Measurements from ENCODE around the gene IFITM1. TPM values are rescaled to one million over a fixed set of nuclear protein-coding genes. Genes with fewer than 3 reads are reported as not detected.

The IFITM1 gene
- total and polyA plus RNA-seq, 2 of the 8 experiments (the other 6 are each of a cell fraction or from before 2014, with no cell fraction given): 394 to 1,464 TPM

DNA sequence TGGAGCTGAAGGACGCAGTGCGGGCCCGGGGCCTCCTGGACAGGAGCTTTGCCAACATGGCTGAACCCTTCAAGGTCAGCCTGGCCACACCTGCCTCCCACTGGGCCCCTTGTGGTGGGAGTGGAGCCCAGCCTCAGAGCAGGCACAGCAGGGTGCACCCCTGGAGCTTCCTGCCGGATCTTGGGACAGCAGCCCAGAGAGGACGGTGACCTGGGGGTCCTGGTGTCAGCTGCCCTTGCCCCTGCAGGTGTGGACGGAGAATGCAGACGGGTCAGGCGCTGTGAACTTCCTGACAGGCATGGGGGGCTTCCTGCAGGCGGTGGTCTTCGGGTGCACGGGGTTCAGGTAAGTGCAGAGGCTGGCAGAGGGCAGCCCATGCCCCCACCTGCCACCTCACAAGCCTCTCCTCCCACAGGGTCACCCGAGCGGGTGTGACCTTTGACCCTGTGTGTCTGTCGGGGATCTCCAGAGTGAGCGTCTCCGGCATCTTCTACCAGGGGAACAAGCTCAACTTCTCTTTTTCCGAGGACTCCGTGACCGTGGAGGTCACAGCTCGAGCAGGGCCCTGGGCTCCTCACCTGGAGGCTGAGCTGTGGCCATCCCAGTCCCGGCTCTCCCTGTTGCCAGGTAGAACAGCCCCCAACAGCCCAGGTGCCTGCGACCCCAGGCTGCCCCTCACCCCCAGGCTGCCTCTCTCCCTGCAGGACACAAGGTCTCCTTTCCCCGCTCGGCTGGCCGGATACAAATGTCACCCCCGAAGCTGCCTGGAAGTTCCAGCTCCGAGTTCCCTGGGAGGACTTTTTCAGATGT is 19.8 kb upstream of the IFITM1 start:
- Histone ChIP-seq H3K27ac (ENCODE audit: low read depth, low read length) (no peak overlapping the region), H3K79me1 (ENCODE audit: low read depth, low read length) (0 out of 2 replicates have a peak, but pooled peaks cover 4% of the 10 kb centered on the region), H2BK20ac (ENCODE audit: low read length) (no peak overlapping the region), H2BK120ac (replicated peaks; ENCODE audit: low read depth, low read length) (no peak overlapping the region), H2AK5ac (ENCODE audit: low read depth, low read length) (no peak overlapping the region), H4K91ac (replicated peaks; ENCODE audit: insufficient read length, low read length) (no peak overlapping the region), H3K9ac (replicated peaks in 1 of 4; ENCODE audit: extremely low read depth in 1 of 4, low read depth in 3 of 4, low read length in 3 of 4) (no peak overlapping the region), H3K23me2 (ENCODE audit: low read depth, low read length) (no peaks in the 10 kb centered on the region), H3K36me3 (ENCODE audit: control insufficient read depth in 2 of 4, insufficient read depth in 4 of 4, low read length in 3 of 4) (peaks cover 3 to 30% (median 15%) of the 10 kb centered on the region in 4 experiments; a peak in 6 of 8 replicates), H2BK15ac (ENCODE audit: low read length) (0 out of 2 replicates have a peak overlapping the region, but pooled peaks have one; percentile 46), H3K79me2 (ENCODE audit: control insufficient read depth in 1 of 2, insufficient read depth in 2 of 2, low read length in 2 of 2) (no peaks in the 10 kb centered on the region), H4K20me1 (replicated peaks in 1 of 2; ENCODE audit: control insufficient read depth in 1 of 2, insufficient read depth in 2 of 2, low read length in 2 of 2) (no peaks in the 10 kb centered on the region), H4K8ac (ENCODE audit: extremely low read depth, insufficient read depth, low read length) (no peak overlapping the region), H3K4me1 (replicated peaks in 1 of 4; ENCODE audit: control insufficient read depth in 3 of 4, insufficient read depth in 4 of 4, low read length in 3 of 4) (peaks cover 0 to 34% (median 24%) of the 10 kb centered on the region in 4 experiments; a peak in 6 of 7 replicates), H3K4me3 (ENCODE audit: extremely low read depth in 1 of 4, insufficient read depth in 2 of 4, low read depth in 3 of 4, low read length in 4 of 4) (no peak overlapping the region), H3K4ac (replicated peaks; ENCODE audit: insufficient read length, low read depth, low read length) (no peak overlapping the region), H4K5ac (ENCODE audit: insufficient read length, low read depth, low read length) (no peak overlapping the region), H3K27me3 (replicated peaks in 1 of 4; ENCODE audit: control insufficient read depth in 3 of 4, extremely low read depth in 1 of 4, insufficient read depth in 3 of 4, low read length in 3 of 4) (no peaks in the 10 kb centered on the region), H3K9me3 (ENCODE audit: insufficient read depth in 2 of 2, low read depth in 1 of 2, low read length in 1 of 2) (no peaks in the 10 kb centered on the region), H2BK12ac (ENCODE audit: low read depth, low read length) (no peak overlapping the region), H2AFZ (ENCODE audit: low read length) (no peak overlapping the region), H3K56ac (replicated peaks; ENCODE audit: insufficient read length, low read depth, low read length) (no peak overlapping the region), H3K14ac (ENCODE audit: insufficient read length) (no peak overlapping the region), H3K4me2 (ENCODE audit: insufficient read depth in 1 of 2, low read depth in 2 of 2, low read length in 2 of 2) (no peak overlapping the region), H3K23ac (ENCODE audit: insufficient read length) (no peak overlapping the region), H2BK5ac (ENCODE audit: low read depth, low read length) (no peak overlapping the region), H3K18ac (ENCODE audit: extremely low read depth, low read length) (no peak overlapping the region; the same call in 1 of the 2 replicates)
- WGBS, 2 experiments (ENCODE audit: extremely low coverage in 1 of 2, insufficient coverage in 1 of 2, insufficient read length in 1 of 2, insufficient replicate concordance in 2 of 2, low coverage in 1 of 2, low lambda C conversion rate in 2 of 2, missing lambda C conversion rate in 1 of 2): 96% methylated on average over 21 of the region's 27 CpGs; no CpG with 5 or more reads in 1 of the 2 experiments
- FAIRE-seq: no peak
- ChIA-PET POLR2A (ENCODE audit: partially characterized antibody) (interaction anchor here (0.6 to 3.0 kb wide), 9 partner anchors 9 to 515 kb away, joined by 3 to 17 read pairs (median 3); no protein-coding TSS in a partner anchor), CTCF (ENCODE audit: partially characterized antibody) (interaction anchor here (0.8 to 3.4 kb wide), 8 partner anchors 8 to 68 kb away, joined by 3 to 29 read pairs (median 4); partner anchors contain the start of gene IFITM2)
- no peak for DNase-seq (ENCODE audit: low read depth in 1 of 2, low spot score in 2 of 2)
- TF ChIP-seq GTF2F1 (IDR thresholded peaks at IDR 0.05; ENCODE audit: borderline replicate concordance, low read depth, low read length): no peak
- TF ChIP-seq SIX5 (IDR thresholded peaks at IDR 0.05; ENCODE audit: low read depth, low read length): no peak
- no peak for TF ChIP-seq EGR1 (IDR thresholded peaks at IDR 0.05; ENCODE audit: borderline replicate concordance, low read depth, low read length)
- TF ChIP-seq RNF2 (IDR thresholded peaks at IDR 0.05; ENCODE audit: borderline replicate concordance, low read depth, low read length, missing control alignments, poor library complexity, severe bottlenecking): no peak
- TF ChIP-seq POLR2AphosphoS5 (IDR thresholded peaks at IDR 0.05; ENCODE audit: low read depth, low read length): no peak
- TF ChIP-seq, protein P1, sequence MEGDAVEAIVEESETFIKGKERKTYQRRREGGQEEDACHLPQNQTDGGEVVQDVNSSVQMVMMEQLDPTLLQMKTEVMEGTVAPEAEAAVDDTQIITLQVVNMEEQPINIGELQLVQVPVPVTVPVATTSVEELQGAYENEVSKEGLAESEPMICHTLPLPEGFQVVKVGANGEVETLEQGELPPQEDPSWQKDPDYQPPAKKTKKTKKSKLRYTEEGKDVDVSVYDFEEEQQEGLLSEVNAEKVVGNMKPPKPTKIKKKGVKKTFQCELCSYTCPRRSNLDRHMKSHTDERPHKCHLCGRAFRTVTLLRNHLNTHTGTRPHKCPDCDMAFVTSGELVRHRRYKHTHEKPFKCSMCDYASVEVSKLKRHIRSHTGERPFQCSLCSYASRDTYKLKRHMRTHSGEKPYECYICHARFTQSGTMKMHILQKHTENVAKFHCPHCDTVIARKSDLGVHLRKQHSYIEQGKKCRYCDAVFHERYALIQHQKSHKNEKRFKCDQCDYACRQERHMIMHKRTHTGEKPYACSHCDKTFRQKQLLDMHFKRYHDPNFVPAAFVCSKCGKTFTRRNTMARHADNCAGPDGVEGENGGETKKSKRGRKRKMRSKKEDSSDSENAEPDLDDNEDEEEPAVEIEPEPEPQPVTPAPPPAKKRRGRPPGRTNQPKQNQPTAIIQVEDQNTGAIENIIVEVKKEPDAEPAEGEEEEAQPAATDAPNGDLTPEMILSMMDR (IDR thresholded peaks at IDR 0.05; ENCODE audit: control extremely low read depth in 1 of 3, insufficient read depth in 1 of 3, low read depth in 1 of 3, low read length in 3 of 3): no peak
- TF ChIP-seq MAX (IDR thresholded peaks at IDR 0.05): no peak
- no peak for TF ChIP-seq BCL11A (IDR thresholded peaks at IDR 0.05; ENCODE audit: low read depth in 2 of 2, low read length in 2 of 2)
